Measurements from ENCODE around the gene NPY4R. TPM values are rescaled to one million over a fixed set of nuclear protein-coding genes. Genes with fewer than 3 reads are reported as not detected.
"Not testable (repeated sequence)": the region's sequence is repeated elsewhere in the genome, so short reads cannot be mapped to it uniquely, and the experiment has no call there.

NPY4R gene
- total RNA-seq, 2 donors from 2014 or later: 0.24 to 0.49 TPM

DNA sequence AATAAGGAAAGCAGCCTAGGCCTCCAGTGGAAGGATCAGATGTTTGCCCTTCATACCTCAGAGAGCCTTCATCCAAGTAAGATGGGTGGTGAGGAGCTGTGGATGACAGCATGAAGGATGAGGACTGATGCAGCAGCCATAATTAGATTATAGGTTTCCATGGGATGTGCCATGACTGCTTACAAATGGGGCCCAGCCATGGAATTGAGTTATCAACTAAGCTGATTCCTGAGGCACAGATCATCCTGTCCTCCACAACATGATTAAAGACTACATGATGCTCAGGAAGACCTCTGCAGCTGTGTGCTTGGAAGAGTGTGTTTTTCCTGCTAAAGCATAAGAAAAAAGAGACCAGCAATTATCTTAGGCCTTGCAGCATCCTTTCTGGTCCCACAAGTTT lies 54.6 kb downstream of the NPY4R start:
- H3K27ac Mint-ChIP-seq; H3K4me3 ChIP-seq (ENCODE audit: low read length); DNase-seq; H3K9me3 Mint-ChIP-seq; H3K4me1 Mint-ChIP-seq; H3K27ac ChIP-seq (ENCODE audit: low read depth, low read length); H3K27me3 ChIP-seq (ENCODE audit: control insufficient read depth, insufficient read depth, low read length, poor library complexity, severe bottlenecking); H3K9me3 ChIP-seq (ENCODE audit: control insufficient read depth, low read length); H3K4me3 Mint-ChIP-seq; H3K36me3 Mint-ChIP-seq (ENCODE audit: low read depth); H3K36me3 ChIP-seq (ENCODE audit: control insufficient read depth, insufficient read depth, low read length); H3K9ac ChIP-seq (ENCODE audit: extremely low read depth, low read length, poor library complexity, severe bottlenecking); H3K27me3 Mint-ChIP-seq (ENCODE audit: insufficient read depth); H3K4me1 ChIP-seq (ENCODE audit: control insufficient read depth, insufficient read depth, low read length): not testable (repeated sequence)

Other genes with a start within 250 kb of the NPY4R start
- not detected for gene ANTXRL, start 179.0 kb downstream of the NPY4R start, total RNA-seq
- not detected for gene ANXA8L1, start 90.2 kb downstream of the NPY4R start, total RNA-seq
- 10 to 100 TPM; 16.1 to 25.2 TPM for gene GPRIN2, start 90.7 kb upstream of the NPY4R start, total RNA-seq
- 1 to 10 TPM; 1.3 to 3.2 TPM for gene SYT15, start 113.2 kb upstream of the NPY4R start, total RNA-seq